Stimulated activated CD8-positive, alpha-beta memory T cell treated with anti-CD3 and anti-CD28 coated beads, Interleukin-7, amount 100 ng/mL, for 48 hours (primary cell): Measurements from ENCODE around the gene KDM1B.
"Not testable (repeated sequence)": the region's sequence is repeated elsewhere in the genome, so short reads cannot be mapped to it uniquely, and the experiment has no call there.

ENCODE experiments used
- DNase-seq, 2 donors: peaks; one replicate each; pipeline ENCODE4 v3.0.0-alpha.2; 2020; ENCODE audit warnings: low read depth in 1 of 2; ENCODE audit errors: extremely low read depth in 1 of 2

KDM1B gene

GRCh38 chr6:18148304-18149025 lies 6.8 kb upstream of the KDM1B start:
- DNase-seq = no peak

GRCh38 chr6:18151391-18151790 lies 3.8 kb upstream of the KDM1B start:
- not testable (repeated sequence) for DNase-seq

GRCh38 chr6:18151801-18152200 lies 3.4 kb upstream of the KDM1B start:
- DNase-seq = no peak

- no peak for DNase-seq
Measured at GRCh38 chr6:18153311-18153703, 1.9 kb upstream of the KDM1B start.

GRCh38 chr6:18154507-18155149 lies 594 bp upstream of the KDM1B start, which contains the start of gene TPMT:
Gene TPMT (minus strand): TSS chr6:18155077. CDS start chr6:18149127, 5,950 bp downstream.
- DNase-seq = no peak

- DNase-seq = peak in 1 of 2 donors; percentile 30
Measured at GRCh38 chr6:18155864-18156421, 721 bp downstream of the KDM1B start.

GRCh38 chr6:18160911-18161310 lies 5.7 kb downstream of the KDM1B start:
- DNase-seq = no peak

GRCh38 chr6:18161431-18161830 lies 6.2 kb downstream of the KDM1B start:
- DNase-seq = no peak

GRCh38 chr6:18162401-18162800 lies 7.2 kb downstream of the KDM1B start:
- no peak for DNase-seq

- no peak for DNase-seq
Measured at GRCh38 chr6:18165751-18166150, 10.5 kb downstream of the KDM1B start.

GRCh38 chr6:18166312-18167036 lies 11.3 kb downstream of the KDM1B start:
- no peak for DNase-seq

GRCh38 chr6:18168264-18168663 lies 13.0 kb downstream of the KDM1B start:
- no peak for DNase-seq

GRCh38 chr6:18171871-18172270 lies 16.6 kb downstream of the KDM1B start:
- DNase-seq = no peak

GRCh38 chr6:18176198-18176597 lies 21.0 kb downstream of the KDM1B start:
- DNase-seq = not testable (repeated sequence)

GRCh38 chr6:18177286-18177965 lies 22.2 kb downstream of the KDM1B start:
- no peak for DNase-seq

GRCh38 chr6:18178960-18179615 lies 23.9 kb downstream of the KDM1B start:
- DNase-seq = no peak

GRCh38 chr6:18179770-18180356 lies 24.6 kb downstream of the KDM1B start:
- DNase-seq = no peak

GRCh38 chr6:18182568-18182967 lies 27.3 kb downstream of the KDM1B start:
- DNase-seq = no peak

GRCh38 chr6:18183766-18184165 lies 28.5 kb downstream of the KDM1B start:
- DNase-seq = no peak

- no peak for DNase-seq
Measured at GRCh38 chr6:18185624-18186023, 30.4 kb downstream of the KDM1B start.
